GM21515 (cell line): ENCODE results near the gene RNMT.
A peak's percentile ranks its signal among the peaks of the same experiment; 100 is the strongest.
"Not testable (repeated sequence)": the region's sequence is repeated elsewhere in the genome, so short reads cannot be mapped to it uniquely, and the experiment has no call there.

ENCODE experiments used
- ATAC-seq: cut with Tn5 transposase; IDR thresholded peaks from one replicate; pipeline ENCODE4 v1.9.1; 2021; ENCODE audit not compliant: unreplicated experiment

The RNMT gene

GRCh38 chr18:13726232-13726971 lies at the start of gene RNMT, which contains the start of gene FAM210A:
Gene RNMT, plus strand, starts transcription at chr18:13726673. Its CDS starts 4,845 bp downstream, at chr18:13731518.
Gene FAM210A, minus strand, starts transcription at chr18:13726558. Its CDS starts 44,481 bp downstream, at chr18:13682077.
- ATAC-seq, result peak; percentile 90

GRCh38 chr18:13677350-13677749 lies 49.1 kb upstream of the RNMT start:
- not testable (repeated sequence) for ATAC-seq

- ATAC-seq, result no peak
Observed at GRCh38 chr18:13680612-13681011, 45.9 kb upstream of the RNMT start.

GRCh38 chr18:13681701-13682100 lies 44.8 kb upstream of the RNMT start:
- no peak for ATAC-seq

GRCh38 chr18:13684546-13684945 lies 41.9 kb upstream of the RNMT start:
- ATAC-seq, result no peak

- no peak for ATAC-seq
Observed at GRCh38 chr18:13688191-13689136, 38.0 kb upstream of the RNMT start.

- not testable (repeated sequence) for ATAC-seq
Observed at GRCh38 chr18:13690060-13690459, 36.4 kb upstream of the RNMT start.

GRCh38 chr18:13695337-13695736 lies 31.1 kb upstream of the RNMT start:
- ATAC-seq, result not testable (repeated sequence)

- ATAC-seq, result no peak
Observed at GRCh38 chr18:13696961-13697360, 29.5 kb upstream of the RNMT start.

- ATAC-seq, result no peak
Observed at GRCh38 chr18:13700153-13700552, 26.3 kb upstream of the RNMT start.

- no peak for ATAC-seq
Observed at GRCh38 chr18:13703899-13704298, 22.6 kb upstream of the RNMT start.

- ATAC-seq, result no peak
Observed at GRCh38 chr18:13710414-13710831, 16.1 kb upstream of the RNMT start.

GRCh38 chr18:13712400-13713131 lies 13.9 kb upstream of the RNMT start:
- ATAC-seq, result no peak

GRCh38 chr18:13713455-13714055 lies 12.9 kb upstream of the RNMT start:
- no peak for ATAC-seq

- ATAC-seq, result no peak
Observed at GRCh38 chr18:13715330-13715729, 11.1 kb upstream of the RNMT start.

- ATAC-seq, result no peak
Observed at GRCh38 chr18:13716916-13717315, 9.6 kb upstream of the RNMT start.

- ATAC-seq, result no peak
Observed at GRCh38 chr18:13720123-13720522, 6.3 kb upstream of the RNMT start.

GRCh38 chr18:13720847-13721246 lies 5.6 kb upstream of the RNMT start:
- no peak for ATAC-seq

GRCh38 chr18:13725566-13726231 lies 774 bp upstream of the RNMT start:
- no peak for ATAC-seq

GRCh38 chr18:13726972-13727331 lies 479 bp downstream of the RNMT start:
- peak; percentile 24 for ATAC-seq
